Measurements from ENCODE around the gene POLR3F. TPM values are rescaled to one million over a fixed set of nuclear protein-coding genes. Genes with fewer than 3 reads are reported as not detected.

POLR3F gene
- total RNA-seq, 1 experiment from 2014 or later: 15.7 TPM

- Mint-ChIP-seq H3K36me3 (ENCODE audit: insufficient read depth, unreplicated experiment) (peaks cover 78% of the 10 kb centered on the region), H3K27ac (ENCODE audit: unreplicated experiment) (no peak overlapping the region), H3K4me1 (ENCODE audit: low read depth, unreplicated experiment) (peaks cover 4% of the 10 kb centered on the region), H3K27me3 (ENCODE audit: insufficient read depth, unreplicated experiment) (no peaks in the 10 kb centered on the region), H3K9me3 (ENCODE audit: unreplicated experiment) (no peaks in the 10 kb centered on the region), H3K4me3 (ENCODE audit: unreplicated experiment) (no peak overlapping the region)
- Histone ChIP-seq H3K36me3 (ENCODE audit: control insufficient read depth, insufficient read depth, low read length) (peaks cover 4% of the 10 kb centered on the region), H3K4me3 (ENCODE audit: low read depth, low read length) (no peak overlapping the region), H3K9me3 (no peaks in the 10 kb centered on the region), H3K27me3 (replicated peaks; ENCODE audit: control insufficient read depth, insufficient read depth, low read length) (no peaks in the 10 kb centered on the region), H3K4me1 (no peaks in the 10 kb centered on the region)
- POLR2A ChIA-PET: no interaction called here
- DNase-seq: no peak
- no TSS peak for BruUV-seq (replicated peaks)
- intact Hi-C loops (cut with micrococcal nuclease; ENCODE audit: unreplicated experiment): no loop called here
- no peak for TF ChIP-seq CTCF (IDR thresholded peaks at IDR 0.05; ENCODE audit: insufficient read depth in 1 of 2, low read depth in 1 of 2, low read length in 1 of 2, severe bottlenecking in 1 of 2, unreplicated experiment in 1 of 2)
- CTCF ChIA-PET: no interaction called here
Measured at GRCh38 chr20:18527836-18528235, 60.6 kb downstream of the POLR3F start.

- Mint-ChIP-seq H3K4me3 (ENCODE audit: unreplicated experiment) (no peak overlapping the region), H3K36me3 (ENCODE audit: insufficient read depth, unreplicated experiment) (peaks cover 86% of the 10 kb centered on the region), H3K4me1 (ENCODE audit: low read depth, unreplicated experiment) (peaks cover 4% of the 10 kb centered on the region), H3K9me3 (ENCODE audit: unreplicated experiment) (no peaks in the 10 kb centered on the region), H3K27me3 (ENCODE audit: insufficient read depth, unreplicated experiment) (no peaks in the 10 kb centered on the region), H3K27ac (ENCODE audit: unreplicated experiment) (no peak overlapping the region)
- Histone ChIP-seq H3K4me1 (no peaks in the 10 kb centered on the region), H3K27me3 (replicated peaks; ENCODE audit: control insufficient read depth, insufficient read depth, low read length) (no peaks in the 10 kb centered on the region), H3K36me3 (ENCODE audit: control insufficient read depth, insufficient read depth, low read length) (peaks cover 4% of the 10 kb centered on the region), H3K9me3 (no peaks in the 10 kb centered on the region), H3K4me3 (ENCODE audit: low read depth, low read length) (no peak overlapping the region)
- no peak for TF ChIP-seq CTCF (IDR thresholded peaks at IDR 0.05; ENCODE audit: insufficient read depth in 1 of 2, low read depth in 1 of 2, low read length in 1 of 2, severe bottlenecking in 1 of 2, unreplicated experiment in 1 of 2)
- no TSS peak for BruUV-seq (replicated peaks)
- intact Hi-C loops (cut with micrococcal nuclease; ENCODE audit: unreplicated experiment): no loop called here
- ChIA-PET CTCF (no interaction called here), POLR2A (no interaction called here)
- DNase-seq: no peak
Measured at GRCh38 chr20:18529041-18529440, 61.9 kb downstream of the POLR3F start.

- ChIA-PET CTCF (no interaction called here), POLR2A (no interaction called here)
- TF ChIP-seq CTCF (IDR thresholded peaks at IDR 0.05; ENCODE audit: insufficient read depth in 1 of 2, low read depth in 1 of 2, low read length in 1 of 2, severe bottlenecking in 1 of 2, unreplicated experiment in 1 of 2): no peak
- BruUV-seq (replicated peaks): no TSS peak
- Mint-ChIP-seq H3K4me3 (ENCODE audit: unreplicated experiment) (no peak overlapping the region), H3K4me1 (ENCODE audit: low read depth, unreplicated experiment) (no peaks in the 10 kb centered on the region), H3K36me3 (ENCODE audit: insufficient read depth, unreplicated experiment) (peaks cover 84% of the 10 kb centered on the region), H3K27ac (ENCODE audit: unreplicated experiment) (no peak overlapping the region), H3K9me3 (ENCODE audit: unreplicated experiment) (no peaks in the 10 kb centered on the region), H3K27me3 (ENCODE audit: insufficient read depth, unreplicated experiment) (no peaks in the 10 kb centered on the region)
- Histone ChIP-seq H3K4me3 (ENCODE audit: low read depth, low read length) (no peak overlapping the region), H3K27me3 (replicated peaks; ENCODE audit: control insufficient read depth, insufficient read depth, low read length) (no peaks in the 10 kb centered on the region), H3K4me1 (no peaks in the 10 kb centered on the region), H3K36me3 (ENCODE audit: control insufficient read depth, insufficient read depth, low read length) (0 out of 2 replicates have a peak, but pooled peaks cover 1% of the 10 kb centered on the region), H3K9me3 (no peaks in the 10 kb centered on the region)
- no peak for DNase-seq
- intact Hi-C loops (cut with micrococcal nuclease; ENCODE audit: unreplicated experiment): no loop called here
Measured at GRCh38 chr20:18532626-18533025, 65.4 kb downstream of the POLR3F start.

All from Caco-2 (cell line).